OCI-M2 (cell line): ENCODE measurements around the gene LRP10.
"Not testable (repeated sequence)": the region's sequence is repeated elsewhere in the genome, so short reads cannot be mapped to it uniquely, and the experiment has no call there.

Source experiments
- DNase-seq: peaks from one replicate; lab custom pipeline; 2025; ENCODE audit not compliant: unreplicated experiment; lab: John Stamatoyannopoulos, UW

LRP10 gene

DNA sequence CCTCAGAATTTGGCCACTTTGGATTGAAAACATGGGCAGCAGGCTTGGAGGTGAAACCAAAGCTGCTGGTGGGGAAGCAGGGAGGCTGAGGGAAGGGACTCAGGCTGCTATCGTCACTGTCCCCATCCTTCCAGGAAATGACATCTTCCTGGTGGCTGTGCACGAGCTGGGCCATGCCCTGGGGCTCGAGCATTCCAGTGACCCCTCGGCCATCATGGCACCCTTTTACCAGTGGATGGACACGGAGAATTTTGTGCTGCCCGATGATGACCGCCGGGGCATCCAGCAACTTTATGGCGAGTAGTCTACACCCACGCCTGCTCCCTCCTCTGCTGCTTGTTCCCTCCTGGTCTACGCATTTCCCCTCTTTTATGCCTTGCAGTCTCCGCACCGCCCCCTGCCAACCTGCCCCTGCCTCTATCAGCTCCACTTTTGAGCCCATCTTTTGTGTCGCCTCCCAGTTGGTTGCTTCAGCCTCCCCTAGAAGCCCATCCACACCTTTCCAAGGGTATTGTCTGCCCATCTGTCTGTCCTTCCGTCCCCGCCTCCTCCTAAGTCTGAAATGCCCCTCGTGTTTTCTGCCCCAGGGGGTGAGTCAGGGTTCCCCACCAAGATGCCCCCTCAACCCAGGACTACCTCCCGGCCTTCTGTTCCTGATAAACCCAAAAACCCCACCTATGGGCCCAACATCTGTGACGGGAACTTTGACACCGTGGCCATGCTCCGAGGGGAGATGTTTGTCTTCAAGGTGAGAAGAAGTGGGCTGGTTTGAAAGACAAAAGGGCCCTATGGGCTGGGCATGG lies 28.2 kb upstream of the LRP10 start:
- no peak for DNase-seq

DNA sequence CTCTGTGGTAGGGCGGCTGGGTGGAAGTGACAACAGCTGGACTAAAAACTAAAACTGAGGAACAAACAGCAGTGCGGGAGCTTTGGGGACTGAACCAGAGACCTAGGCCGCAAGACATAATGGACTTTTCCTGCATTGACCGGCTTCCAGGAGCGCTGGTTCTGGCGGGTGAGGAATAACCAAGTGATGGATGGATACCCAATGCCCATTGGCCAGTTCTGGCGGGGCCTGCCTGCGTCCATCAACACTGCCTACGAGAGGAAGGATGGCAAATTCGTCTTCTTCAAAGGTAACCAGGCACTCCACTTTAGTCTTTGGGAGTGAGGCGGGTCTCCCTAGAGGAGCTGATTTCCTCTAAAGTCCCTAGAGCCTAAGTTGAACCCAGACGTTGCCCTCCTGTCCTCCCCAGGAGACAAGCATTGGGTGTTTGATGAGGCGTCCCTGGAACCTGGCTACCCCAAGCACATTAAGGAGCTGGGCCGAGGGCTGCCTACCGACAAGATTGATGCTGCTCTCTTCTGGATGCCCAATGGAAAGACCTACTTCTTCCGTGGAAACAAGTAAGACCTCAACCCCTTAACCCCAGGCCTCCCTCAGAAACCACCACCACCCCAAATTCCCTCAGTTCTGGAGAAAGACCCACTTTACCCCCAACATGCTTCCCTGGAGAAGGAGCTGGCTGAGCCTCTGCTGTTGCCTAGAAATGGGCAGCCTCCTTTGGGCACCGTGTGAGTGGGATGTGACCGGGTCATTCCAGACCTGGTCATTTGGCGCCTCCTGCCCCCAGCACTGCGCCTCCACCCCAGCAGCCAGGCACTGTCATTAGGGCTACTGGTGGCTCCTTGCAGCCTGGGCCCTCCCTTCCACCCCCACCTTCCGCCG lies 27.1 kb upstream of the LRP10 start:
- DNase-seq: no peak

DNA sequence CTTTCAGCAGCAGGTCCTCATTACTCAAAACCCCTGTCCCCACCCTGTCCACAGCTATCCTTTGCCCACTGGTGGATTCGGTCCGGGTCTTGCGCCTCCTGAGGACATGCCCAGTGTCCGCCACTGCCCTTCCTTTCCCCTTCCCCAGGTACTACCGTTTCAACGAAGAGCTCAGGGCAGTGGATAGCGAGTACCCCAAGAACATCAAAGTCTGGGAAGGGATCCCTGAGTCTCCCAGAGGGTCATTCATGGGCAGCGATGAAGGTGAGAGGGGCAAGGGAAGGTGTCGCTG lies 26.5 kb upstream of the LRP10 start:
- no peak for DNase-seq

DNA sequence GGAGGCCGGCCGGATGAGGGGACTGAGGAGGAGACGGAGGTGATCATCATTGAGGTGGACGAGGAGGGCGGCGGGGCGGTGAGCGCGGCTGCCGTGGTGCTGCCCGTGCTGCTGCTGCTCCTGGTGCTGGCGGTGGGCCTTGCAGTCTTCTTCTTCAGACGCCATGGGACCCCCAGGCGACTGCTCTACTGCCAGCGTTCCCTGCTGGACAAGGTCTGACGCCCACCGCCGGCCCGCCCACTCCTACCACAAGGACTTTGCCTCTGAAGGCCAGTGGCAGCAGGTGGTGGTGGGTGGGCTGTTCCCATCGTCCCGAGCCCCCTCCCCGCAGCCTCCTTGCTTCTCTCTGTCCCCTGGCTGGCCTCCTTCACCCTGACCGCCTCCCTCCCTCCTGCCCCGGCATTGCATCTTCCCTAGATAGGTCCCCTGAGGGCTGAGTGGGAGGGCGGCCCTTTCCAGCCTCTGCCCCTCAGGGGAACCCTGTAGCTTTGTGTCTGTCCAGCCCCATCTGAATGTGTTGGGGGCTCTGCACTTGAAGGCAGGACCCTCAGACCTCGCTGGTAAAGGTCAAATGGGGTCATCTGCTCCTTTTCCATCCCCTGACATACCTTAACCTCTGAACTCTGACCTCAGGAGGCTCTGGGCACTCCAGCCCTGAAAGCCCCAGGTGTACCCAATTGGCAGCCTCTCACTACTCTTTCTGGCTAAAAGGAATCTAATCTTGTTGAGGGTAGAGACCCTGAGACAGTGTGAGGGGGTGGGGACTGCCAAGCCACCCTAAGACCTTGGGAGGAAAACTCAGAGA lies 25.5 kb upstream of the LRP10 start:
- DNase-seq: no peak

DNA sequence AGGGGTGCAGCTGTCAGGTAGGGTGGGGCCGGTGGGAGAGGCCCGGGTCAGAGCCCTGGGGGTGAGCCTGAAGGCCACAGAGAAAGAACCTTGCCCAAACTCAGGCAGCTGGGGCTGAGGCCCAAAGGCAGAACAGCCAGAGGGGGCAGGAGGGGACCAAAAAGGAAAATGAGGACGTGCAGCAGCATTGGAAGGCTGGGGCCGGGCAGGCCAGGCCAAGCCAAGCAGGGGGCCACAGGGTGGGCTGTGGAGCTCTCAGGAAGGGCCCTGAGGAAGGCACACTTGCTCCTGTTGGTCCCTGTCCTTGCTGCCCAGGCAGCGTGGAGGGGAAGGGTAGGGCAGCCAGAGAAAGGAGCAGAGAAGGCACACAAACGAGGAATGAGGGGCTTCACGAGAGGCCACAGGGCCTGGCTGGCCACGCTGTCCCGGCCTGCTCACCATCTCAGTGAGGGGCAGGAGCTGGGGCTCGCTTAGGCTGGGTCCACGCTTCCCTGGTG lies 24.7 kb upstream of the LRP10 start:
- no peak for DNase-seq

DNA sequence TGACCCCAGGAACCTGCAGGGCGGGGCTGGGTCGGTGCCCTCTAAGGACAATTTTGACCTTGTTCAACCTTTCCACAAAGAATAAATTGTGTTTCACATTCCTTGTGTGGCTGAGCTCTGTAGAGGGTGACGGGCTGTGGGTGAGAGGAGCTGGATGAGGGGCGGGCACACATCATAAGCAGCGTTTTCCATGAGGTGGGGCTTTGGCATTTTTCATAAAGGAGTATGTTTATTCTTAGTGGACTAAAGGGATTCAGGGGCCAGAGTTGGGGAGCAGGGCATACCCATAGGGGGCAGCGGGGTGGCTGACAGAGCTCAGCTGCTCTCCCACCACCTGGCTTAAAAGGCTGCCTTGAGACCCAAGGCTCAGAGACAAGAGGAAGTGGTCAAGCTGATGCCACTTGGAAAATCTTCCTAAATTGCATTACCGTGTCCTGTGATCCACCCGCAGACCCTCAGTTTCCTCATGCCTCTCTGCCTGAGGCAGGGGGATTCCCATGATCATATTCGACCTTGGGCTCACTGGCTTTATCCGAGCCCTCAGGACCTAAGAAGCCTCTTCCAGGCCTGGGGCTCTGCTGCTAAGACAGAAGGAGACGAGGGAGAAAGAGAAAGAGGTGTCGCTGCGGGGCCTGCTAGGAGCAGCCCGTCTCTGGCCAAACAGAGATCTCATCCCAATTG lies 23.7 kb upstream of the LRP10 start:
- DNase-seq: no peak

DNA sequence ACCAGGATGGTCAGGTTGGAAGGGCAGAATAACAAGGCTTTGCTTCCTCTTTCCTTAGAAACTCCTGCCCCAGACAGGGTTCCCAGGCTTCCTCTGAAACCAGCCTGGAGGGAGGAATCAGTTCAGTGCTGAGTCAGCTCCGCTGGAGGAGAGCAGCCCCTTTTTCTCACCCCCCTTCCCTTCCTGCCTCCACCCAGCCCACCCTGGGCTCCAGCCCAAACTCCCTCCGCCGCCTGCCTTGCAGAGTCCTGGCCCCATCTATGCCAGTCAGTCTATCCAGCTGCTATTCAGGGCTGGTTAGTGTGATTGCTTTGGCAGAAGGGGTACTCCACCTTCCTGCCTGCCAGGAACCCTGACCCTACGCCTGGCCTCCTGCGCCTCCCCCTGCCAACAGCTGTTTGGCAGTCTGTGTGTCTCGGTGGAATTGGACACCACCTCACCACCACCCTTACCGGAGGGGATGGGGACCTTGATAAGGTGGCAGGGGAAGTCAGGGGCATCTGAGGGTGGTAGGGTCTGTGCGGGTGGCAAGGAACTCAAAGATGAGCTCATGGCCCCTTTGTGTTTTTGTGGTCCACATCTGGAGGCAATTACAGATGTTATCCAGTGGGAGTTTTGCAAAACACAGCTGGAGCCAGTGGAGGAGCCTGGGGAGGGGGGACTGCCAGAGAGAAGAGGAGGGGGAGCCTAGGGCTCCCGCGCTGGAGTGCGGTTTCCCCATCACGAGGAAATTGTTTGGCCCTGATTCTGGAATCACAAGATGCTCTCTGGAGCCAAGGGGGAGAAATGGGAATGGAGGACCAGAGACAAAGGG lies 23.0 kb upstream of the LRP10 start:
- no peak for DNase-seq

DNA sequence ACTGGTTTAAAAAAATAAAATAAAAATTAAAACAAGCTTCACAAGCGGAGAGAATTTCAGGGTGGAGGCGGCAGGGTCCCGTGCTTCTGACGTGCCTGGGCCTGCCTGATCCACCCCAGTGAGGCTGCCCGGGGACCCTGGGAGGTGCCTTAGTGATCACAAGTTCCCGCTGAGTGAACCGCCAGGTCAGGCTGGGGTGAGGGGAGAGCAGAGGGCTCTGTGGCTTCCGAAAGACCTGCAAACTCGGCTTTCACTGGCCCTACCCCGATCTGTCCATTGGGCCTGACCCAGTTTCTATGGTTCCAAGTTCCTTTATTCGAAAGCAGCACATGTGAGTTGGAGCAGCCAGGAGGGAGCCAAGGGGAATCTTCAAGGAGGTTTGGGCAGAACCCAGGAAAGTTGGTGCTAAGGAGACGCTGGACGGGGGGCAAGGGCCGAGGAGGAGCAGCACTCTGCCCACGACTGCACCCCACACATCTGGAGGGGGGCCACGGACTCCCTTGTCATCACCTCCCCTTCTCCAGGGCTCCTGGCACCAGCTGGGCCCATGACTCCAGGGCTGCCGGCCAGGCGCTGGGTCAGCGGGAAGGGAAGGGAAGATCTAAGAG lies 22.2 kb upstream of the LRP10 start:
- no peak for DNase-seq

DNA sequence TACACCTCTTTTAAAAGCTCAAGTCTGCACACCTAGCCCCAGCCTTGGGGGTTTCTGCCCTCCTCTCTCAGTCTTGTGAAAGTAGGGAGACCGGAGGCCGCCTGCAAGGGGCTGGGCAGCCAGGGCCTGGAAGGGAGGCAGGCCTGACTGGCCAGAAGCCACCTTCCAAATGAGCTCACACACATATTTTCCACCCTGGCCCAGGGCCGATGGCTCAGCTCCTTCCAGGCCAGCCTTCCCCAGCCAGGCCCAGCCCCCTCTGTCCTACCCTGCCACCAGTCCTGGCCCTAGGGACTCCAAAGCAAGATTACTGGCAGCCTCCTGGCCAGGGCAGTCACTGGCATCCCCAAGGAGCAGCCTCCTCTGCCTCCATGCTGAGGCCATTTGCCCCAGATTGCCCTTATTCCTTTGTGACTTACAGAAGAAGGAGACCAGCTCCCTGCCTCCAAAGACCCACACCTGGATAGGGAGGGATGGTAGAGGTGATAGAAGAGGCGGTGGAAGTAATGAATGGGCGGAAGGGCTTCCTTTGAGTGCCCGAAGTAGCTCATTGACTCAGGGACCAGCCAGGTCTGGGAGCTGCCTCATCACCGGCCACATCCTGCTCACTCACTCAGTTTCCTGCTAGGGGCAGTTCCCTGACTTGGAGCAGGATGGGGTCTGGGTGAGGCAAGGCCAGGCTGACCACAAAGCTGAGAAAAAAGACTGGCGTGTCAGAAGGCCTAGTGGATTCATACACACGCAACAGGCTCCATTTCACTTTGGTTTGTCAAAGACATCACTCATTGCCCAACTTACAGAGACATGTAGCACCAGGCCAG lies 20.4 kb upstream of the LRP10 start:
- no peak for DNase-seq

DNA sequence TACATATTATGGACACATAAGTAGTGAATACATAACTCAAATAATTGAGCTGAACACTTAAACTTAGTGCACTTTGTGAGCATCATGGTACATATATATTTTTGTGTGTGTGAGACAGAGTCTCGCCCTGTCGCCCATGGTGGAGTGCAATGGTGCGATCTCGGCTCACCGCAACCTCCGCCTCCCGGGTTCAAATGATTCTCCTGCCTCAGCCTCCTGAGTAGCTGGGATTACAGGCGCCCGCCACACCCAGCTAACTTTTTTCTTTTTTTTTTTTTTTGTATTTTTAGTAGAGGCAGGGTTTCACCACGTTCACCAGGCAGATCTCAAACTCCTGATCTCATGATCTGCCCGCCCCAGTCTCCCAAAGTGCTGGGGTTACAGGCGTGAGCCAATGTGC lies 19.4 kb upstream of the LRP10 start:
- DNase-seq: not testable (repeated sequence)

DNA sequence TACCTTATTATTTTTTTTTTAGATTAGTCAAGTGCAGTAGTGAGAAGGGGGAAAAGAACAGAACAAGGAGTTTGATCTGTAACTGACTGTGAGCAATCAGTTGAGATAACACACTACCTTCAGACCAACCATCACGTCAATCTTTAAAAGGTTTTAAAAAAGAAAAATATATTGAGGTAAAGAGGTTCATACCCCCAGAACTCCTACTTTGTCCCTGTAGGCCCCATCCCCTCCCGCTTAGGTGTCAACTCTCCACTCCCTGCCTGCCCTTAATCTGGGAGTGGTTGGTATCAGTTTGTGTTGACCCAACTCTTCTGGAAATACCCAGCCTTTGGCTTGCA lies 19.0 kb upstream of the LRP10 start:
- no peak for DNase-seq

DNA sequence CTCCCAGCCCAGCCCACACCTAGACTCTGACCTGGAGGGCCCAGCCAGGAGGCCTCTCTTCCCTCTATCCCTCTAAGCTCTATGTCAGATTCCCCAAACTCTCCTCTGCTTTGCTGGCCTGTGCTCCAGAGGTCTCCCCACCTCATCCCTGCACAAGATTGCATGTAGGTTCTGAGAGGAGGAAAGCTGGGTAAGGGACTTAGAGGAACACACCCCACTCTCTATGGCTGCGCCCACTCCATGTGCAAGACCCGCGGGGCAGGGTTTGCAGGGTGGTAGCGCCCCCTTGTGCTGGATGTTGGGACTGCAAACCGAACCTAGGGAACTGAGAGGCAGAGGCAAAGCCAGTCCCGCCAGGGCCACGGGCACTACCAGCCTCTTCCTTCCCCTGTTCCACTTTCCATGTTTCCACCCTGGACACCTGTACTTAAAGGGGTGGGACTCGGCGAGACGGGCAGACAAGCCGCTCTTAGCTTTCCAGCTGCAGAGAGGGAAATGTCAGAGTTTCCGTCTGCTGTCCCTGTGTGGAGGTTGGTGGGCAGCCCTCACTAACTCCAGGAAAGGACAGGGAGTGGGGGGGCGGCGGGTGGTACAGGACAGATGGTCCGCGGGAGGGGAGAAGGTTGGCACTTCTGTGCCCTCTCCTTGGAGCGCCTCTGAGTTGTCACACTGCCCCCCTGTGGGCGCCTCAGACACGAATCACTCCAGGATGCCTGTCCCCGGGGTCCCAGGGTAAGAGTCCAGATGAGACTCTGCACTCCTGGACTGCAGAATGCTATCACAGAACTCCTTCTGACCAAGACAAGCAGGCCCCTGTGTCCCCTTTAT lies 18.4 kb upstream of the LRP10 start:
- DNase-seq: no peak

DNA sequence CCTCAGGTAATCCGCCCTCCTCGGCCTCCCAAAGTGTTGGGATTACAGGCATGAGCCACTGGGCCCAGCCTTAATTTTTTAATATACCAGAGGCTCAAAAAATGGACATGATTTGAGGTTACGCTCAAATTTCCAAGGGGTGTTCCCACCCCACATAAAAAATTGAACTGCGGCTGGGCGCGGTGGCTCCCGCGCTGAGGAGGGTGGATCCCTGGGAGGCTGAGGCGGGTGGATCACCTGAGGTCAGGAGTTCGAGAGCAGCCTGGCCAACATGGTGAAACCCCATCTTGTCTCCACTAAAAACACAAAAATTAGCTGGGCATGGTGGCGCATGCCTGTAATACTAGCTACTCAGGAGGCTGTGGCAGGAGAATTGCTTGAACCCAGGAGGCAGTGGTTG lies 17.2 kb upstream of the LRP10 start:
- not testable (repeated sequence) for DNase-seq

DNA sequence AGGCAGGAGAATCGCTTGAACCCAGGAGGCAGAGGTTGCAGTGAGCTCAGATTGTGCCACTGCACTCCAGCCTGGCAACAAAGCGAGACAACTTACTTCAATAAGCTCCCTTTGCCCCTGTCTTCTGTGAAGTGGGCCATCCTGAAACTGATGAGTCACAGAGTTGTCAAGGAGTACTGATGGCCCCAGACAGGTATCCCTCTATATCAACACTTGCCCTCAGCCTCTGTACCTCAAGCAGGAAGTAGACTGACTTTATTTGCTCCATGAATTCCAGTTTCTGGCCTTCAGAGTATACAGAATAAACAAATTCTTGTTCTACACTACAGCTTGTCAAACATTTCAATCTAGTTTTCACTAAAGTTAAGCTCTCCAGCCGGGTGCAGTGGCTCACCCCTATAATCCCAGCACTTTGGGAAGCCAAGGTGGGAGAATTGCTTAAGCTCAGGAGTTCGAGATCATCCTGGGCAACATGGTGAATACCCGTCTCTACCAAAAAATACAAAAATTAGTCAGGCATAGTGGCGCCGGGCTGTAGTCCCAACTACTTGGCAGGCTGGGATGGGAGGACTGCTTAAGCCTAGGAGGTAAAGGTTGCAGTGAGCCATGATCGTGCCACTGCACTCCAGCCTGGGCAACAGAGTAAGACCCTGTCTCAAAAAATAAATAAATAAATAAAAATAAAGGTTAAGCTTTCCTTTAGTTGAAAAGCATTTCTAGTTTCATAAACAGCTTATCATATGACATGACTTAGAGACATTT lies 16.4 kb upstream of the LRP10 start:
- no peak for DNase-seq

DNA sequence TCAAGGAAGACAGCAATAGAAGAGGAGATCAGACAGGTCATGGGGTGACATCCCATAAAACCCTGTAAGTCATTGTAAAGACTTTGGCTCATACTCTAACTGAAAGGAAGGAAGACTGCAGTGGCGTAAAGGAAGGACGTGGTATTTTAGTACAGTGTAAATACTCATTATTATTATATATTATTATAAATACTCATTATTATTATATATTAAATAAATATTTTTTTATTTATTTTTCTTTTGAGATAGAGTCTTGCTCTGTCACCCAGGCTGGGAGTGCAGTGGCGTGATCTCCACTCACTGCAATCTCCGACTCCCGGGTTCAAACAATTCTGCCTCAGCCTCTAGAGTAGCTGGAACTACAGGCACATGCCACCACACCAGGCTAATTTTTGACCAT lies 15.1 kb upstream of the LRP10 start:
- no peak for DNase-seq

DNA sequence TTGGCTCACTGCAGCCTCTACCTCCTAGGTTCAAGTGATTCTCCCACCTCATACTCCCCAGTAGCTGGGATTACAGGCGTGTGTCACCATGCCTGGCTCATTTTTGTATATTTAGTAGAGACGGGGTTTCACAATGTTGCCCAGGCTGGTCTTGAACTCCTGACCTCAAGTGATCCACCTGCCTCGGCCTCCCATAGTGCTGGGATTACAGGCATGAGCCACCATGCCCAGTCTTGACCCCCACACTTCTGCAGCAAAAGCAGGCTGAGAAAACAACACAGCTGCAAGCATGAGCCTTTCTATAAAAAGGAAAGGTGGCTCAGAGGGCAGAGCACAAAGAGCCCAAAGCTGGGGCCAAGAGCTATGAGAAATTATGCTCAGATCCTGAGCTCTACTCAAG lies 11.2 kb upstream of the LRP10 start:
- not testable (repeated sequence) for DNase-seq

DNA sequence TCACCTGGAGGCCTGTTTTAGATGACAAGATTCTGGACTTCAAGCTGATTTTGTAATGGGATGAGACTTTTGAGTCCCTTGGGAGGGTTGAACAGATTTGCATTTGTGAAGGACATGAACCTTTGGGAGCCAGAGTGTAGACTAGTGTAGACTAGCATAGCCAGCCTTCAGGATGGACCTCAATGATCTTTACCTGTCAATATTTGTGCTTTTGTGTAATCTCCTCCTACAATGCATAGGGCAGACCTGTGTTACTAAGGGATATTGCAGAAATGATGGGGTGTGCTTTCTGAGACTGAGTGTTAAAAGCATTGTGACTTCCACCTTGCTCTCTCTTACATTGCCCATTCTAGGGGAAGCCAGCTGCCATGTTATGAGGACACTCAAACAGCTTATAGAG lies 9.9 kb upstream of the LRP10 start:
- DNase-seq: no peak
